22Rv1 (cell line): ENCODE results near the gene MRPL54.

Experiments
- CTCF ChIP-seq: fragments of 450-650 bp; IDR thresholded peaks from 2 replicates; pipeline ENCODE4 v1.5.1; 2017; ENCODE audit warnings: mild to moderate bottlenecking
- ZFX ChIP-seq: fragments of 450-650 bp; IDR thresholded peaks from 2 replicates; pipeline ENCODE4 v1.6.1; 2017; ENCODE audit warnings: antibody characterized with exemption, borderline replicate concordance

- TF ChIP-seq CTCF, result no peak
- no peak for TF ChIP-seq ZFX
Observed at GRCh38 chr19:3769494-3769893, 7.0 kb downstream of the MRPL54 start.
